T-cell (primary cell): ENCODE data around the gene RPS13. TPM values are rescaled to one million over a fixed set of nuclear protein-coding genes. Genes with fewer than 3 reads are reported as not detected.

ENCODE experiments used
- total RNA-seq, 35 experiments: library from RNA in 6 of 35; stranded (reverse) in 6 of 35; fragments of 120-200 nt in 1 of 35; gene quantifications; one replicate each; pipeline versions ENCODE4 v1.2.1 to v1.2.4 and lab custom pipeline; 2013 to 2026

Gene RPS13
- total RNA-seq, 5 donors from 2014 or later (not counting 1 experiment from before 2014, with no cell fraction given) = 1,534 to 1,829 (median 1,711) TPM

Other genes with a start within 250 kb of the RPS13 start
- 1 to 10 TPM; 4.8 to 8.8 (median 5.8) TPM for gene PLEKHA7, start 63.3 kb downstream of the RPS13 start, total RNA-seq
- 10 to 100 TPM; 26.3 to 40.6 (median 30.0) TPM for gene PIK3C2A, start 130.3 kb upstream of the RPS13 start, total RNA-seq
- 100 to 1,000 TPM in 1 of 5 donors, 10 to 100 TPM in 4; 43.6 to 119 (median 67.0) TPM for gene NUCB2, start 199.1 kb upstream of the RPS13 start, total RNA-seq